Head of caudate nucleus (tissue), 42 donors: Measurements from ENCODE around the gene ADGRD2.

Experiments
- DNase-seq, 42 donors: peaks; one replicate each; pipeline versions ENCODE4 v3.0.0 to v3.0.0-alpha.2; 2020 to 2021; ENCODE audit warnings: mixed read lengths in 7 of 42
- intact Hi-C: fragments of 100-400 bp; cut with DNase I; formaldehyde crosslinking; loops from one replicate; pipeline ENCODE4 v1.15.0; 2022

Gene ADGRD2

GRCh38 chr9:124488641-124489210, 38.5 kb downstream of the ADGRD2 start:
- no peak for DNase-seq
- intact Hi-C loops: no loop called here

GRCh38 chr9:124489222-124489621, 39.0 kb downstream of the ADGRD2 start:
- intact Hi-C loops: no loop called here

GRCh38 chr9:124490004-124490403, 39.8 kb downstream of the ADGRD2 start:
- intact Hi-C loops: no loop called here
- no peak for DNase-seq

More at GRCh38 chr9:124489222-124489621, 39.0 kb downstream of the ADGRD2 start:
- no peak for DNase-seq

- intact Hi-C loops: no loop called here
- no peak for DNase-seq
Observed at GRCh38 chr9:124491049-124491975, 41.1 kb downstream of the ADGRD2 start.

- intact Hi-C loops: no loop called here
- no peak for DNase-seq
Observed at GRCh38 chr9:124492818-124493217, 42.6 kb downstream of the ADGRD2 start.

GRCh38 chr9:124493218-124493617, 43.0 kb downstream of the ADGRD2 start:
- no peak for DNase-seq
- intact Hi-C loops: no loop called here

- intact Hi-C loops: no loop called here
- DNase-seq: no peak
Observed at GRCh38 chr9:124493794-124494479, 43.7 kb downstream of the ADGRD2 start.

- DNase-seq: no peak
- intact Hi-C loops: no loop called here
Observed at GRCh38 chr9:124495126-124496074, 45.1 kb downstream of the ADGRD2 start.

GRCh38 chr9:124496075-124496449, 45.8 kb downstream of the ADGRD2 start:
- DNase-seq: no peak
- intact Hi-C loops: no loop called here

- intact Hi-C loops: no loop called here
- no peak for DNase-seq
Observed at GRCh38 chr9:124496463-124496862, 46.2 kb downstream of the ADGRD2 start.

GRCh38 chr9:124497441-124497840, 47.2 kb downstream of the ADGRD2 start:
- intact Hi-C loops: no loop called here
- DNase-seq: no peak

GRCh38 chr9:124498040-124498439, 47.8 kb downstream of the ADGRD2 start:
- DNase-seq: no peak
- intact Hi-C loops: no loop called here

- no peak for DNase-seq
- intact Hi-C loops: no loop called here
Observed at GRCh38 chr9:124498499-124499146, 48.4 kb downstream of the ADGRD2 start.

- no peak for DNase-seq
- intact Hi-C loops: no loop called here
Observed at GRCh38 chr9:124499216-124499615, 49.0 kb downstream of the ADGRD2 start.

GRCh38 chr9:124500028-124500795, 50.0 kb downstream of the ADGRD2 start:
- no peak for DNase-seq
- intact Hi-C loops: no loop called here

GRCh38 chr9:124500796-124501611, 50.8 kb downstream of the ADGRD2 start:
- intact Hi-C loops: no loop called here

GRCh38 chr9:124501771-124502320, 51.6 kb downstream of the ADGRD2 start:
- no peak for DNase-seq
- intact Hi-C loops: no loop called here

More at GRCh38 chr9:124500796-124501611, 50.8 kb downstream of the ADGRD2 start:
- DNase-seq: no peak
